ENCODE data around the gene GPRC5B.

The GPRC5B gene

GRCh38 chr16:19842426-19843157 lies 42.1 kb downstream of the GPRC5B start:
- DNase-seq = no peak

- DNase-seq = no peak
Measured at GRCh38 chr16:19841184-19841583, 43.5 kb downstream of the GPRC5B start.

GRCh38 chr16:19840524-19841110 lies 44.0 kb downstream of the GPRC5B start:
- DNase-seq = no peak

- DNase-seq = no peak
Measured at GRCh38 chr16:19837984-19838707, 46.5 kb downstream of the GPRC5B start.

GRCh38 chr16:19837331-19837980 lies 47.2 kb downstream of the GPRC5B start:
- DNase-seq = no peak

- DNase-seq = no peak
Measured at GRCh38 chr16:19835968-19836421, 48.7 kb downstream of the GPRC5B start.

- DNase-seq = no peak
Measured at GRCh38 chr16:19835196-19835595, 49.5 kb downstream of the GPRC5B start.

- no peak for DNase-seq
Measured at GRCh38 chr16:19833581-19833980, 51.1 kb downstream of the GPRC5B start.

- DNase-seq = no peak
Measured at GRCh38 chr16:19833176-19833575, 51.5 kb downstream of the GPRC5B start.

GRCh38 chr16:19831678-19832077 lies 53.0 kb downstream of the GPRC5B start:
- DNase-seq = no peak

- DNase-seq = no peak
Measured at GRCh38 chr16:19830902-19831560, 53.6 kb downstream of the GPRC5B start.

- no peak for DNase-seq
Measured at GRCh38 chr16:19829844-19830692, 54.6 kb downstream of the GPRC5B start.

GRCh38 chr16:19824216-19824615 lies 60.4 kb downstream of the GPRC5B start:
- DNase-seq = no peak

GRCh38 chr16:19823322-19823721 lies 61.3 kb downstream of the GPRC5B start:
- no peak for DNase-seq

GRCh38 chr16:19822533-19822932 lies 62.1 kb downstream of the GPRC5B start:
- DNase-seq = no peak

- DNase-seq = no peak
Measured at GRCh38 chr16:19817875-19818274, 66.8 kb downstream of the GPRC5B start.

GRCh38 chr16:19817122-19817521 lies 67.5 kb downstream of the GPRC5B start:
- no peak for DNase-seq

GRCh38 chr16:19815418-19815817 lies 69.2 kb downstream of the GPRC5B start:
- no peak for DNase-seq

GRCh38 chr16:19812986-19813385 lies 71.7 kb downstream of the GPRC5B start:
- no peak for DNase-seq

GRCh38 chr16:19810817-19811731 lies 73.6 kb downstream of the GPRC5B start:
- no peak for DNase-seq

GRCh38 chr16:19809693-19810092 lies 75.0 kb downstream of the GPRC5B start:
- DNase-seq = no peak
